Subcutaneous preadipocyte (primary cell): Measurements from ENCODE around the gene RNF146. TPM values are rescaled to one million over a fixed set of nuclear protein-coding genes. Genes with fewer than 3 reads are reported as not detected.

Experiments
- small RNA-seq: library from RNA; depleted of rRNA; stranded (forward); fragments of <200 nt; gene quantifications from one replicate; pipeline ENCODE3, GENCODE V24; 2012
- total RNA-seq: library from RNA; depleted of rRNA; stranded (reverse); fragments of >200 nt; gene quantifications from 2 replicates; pipeline ENCODE4 v1.2.3, GENCODE V29; 2012

Gene RNF146
- 27.4 and 31.6 TPM in 2 replicates for total RNA-seq

GRCh38 chr6:127266178-127266891 is at the start of gene RNF146:
Gene RNF146, plus strand, starts transcription at chr6:127266864. Its CDS starts 13,475 bp downstream, at chr6:127280339.

Small RNAs within 50 kb of the gene (small RNA-seq; reads per million reads assigned to genes)
- gene RNA5SP217: not detected

Other genes starting within 250 kb of the RNF146 start
- gene RSPO3, start 148.2 kb upstream of the RNF146 start, total RNA-seq: not detected in 2 replicates
- 54.0 and 63.9 TPM in 2 replicates for gene ECHDC1, start 76.7 kb downstream of the RNF146 start, total RNA-seq
- 0.37 and 0.39 TPM in 2 replicates for gene KIAA0408, start 192.5 kb downstream of the RNF146 start, total RNA-seq